ENCODE data around the gene ADAM22. TPM values are rescaled to one million over a fixed set of nuclear protein-coding genes. Genes with fewer than 3 reads are reported as not detected.
"Not testable (repeated sequence)": the region's sequence is repeated elsewhere in the genome, so short reads cannot be mapped to it uniquely, and the experiment has no call there.

ADAM22 gene
- total and polyA plus RNA-seq, 2 of the 4 experiments (the other 2 are of a cell fraction): 0.03 to 0.18 TPM

GRCh38 chr7:87922759-87923395, 11.2 kb upstream of the ADAM22 start:
- WGBS, 2 experiments (ENCODE audit: extremely low coverage in 2 of 2, insufficient read length in 1 of 2): 75% methylated on average over 2 of the region's 8 CpGs; no CpG with 5 or more reads in 1 of the 2 experiments
- H3K4me3 ChIP-seq (ENCODE audit: insufficient read depth, low read depth, low read length); H3K14ac ChIP-seq (replicated peaks; ENCODE audit: low read depth, low read length); H3K18ac ChIP-seq (ENCODE audit: low read depth, low read length); H3K23ac ChIP-seq (ENCODE audit: low read depth, low read length); H4K20me1 ChIP-seq (ENCODE audit: insufficient read depth, low read length); H3K27ac ChIP-seq (ENCODE audit: insufficient read depth, low read length); H3K4me1 ChIP-seq (ENCODE audit: control insufficient read depth, insufficient read depth, low read length); H4K91ac ChIP-seq (ENCODE audit: insufficient read depth, low read depth, low read length); BruUV-seq (replicated peaks); CTCF ChIA-PET; dilution Hi-C loops (cut with HindIII; ENCODE audit: low sequenced_read_pairs, unreplicated experiment); H3K9ac ChIP-seq (ENCODE audit: low read depth, low read length); H3K4me2 ChIP-seq (ENCODE audit: low read depth, low read length); H3K9me3 ChIP-seq (ENCODE audit: control insufficient read depth, insufficient read depth, low read length); intact Hi-C loops (cut with micrococcal nuclease); H3K9me1 ChIP-seq (ENCODE audit: insufficient read depth, low read length); H4K5ac ChIP-seq (ENCODE audit: low read depth, low read length); H4K8ac ChIP-seq (ENCODE audit: low read depth in 2 of 2, low read length in 2 of 2); H2AFZ ChIP-seq (replicated peaks; ENCODE audit: low read length, poor library complexity); H2BK20ac ChIP-seq (ENCODE audit: low read depth, low read length); H2AK9ac ChIP-seq (replicated peaks; ENCODE audit: low read depth, low read length, poor library complexity); H3K36me3 ChIP-seq (ENCODE audit: control insufficient read depth, insufficient read depth, low read length); DNase-seq; H2BK120ac ChIP-seq (ENCODE audit: low read depth, low read length); H3K56ac ChIP-seq (ENCODE audit: extremely low read depth, insufficient read depth, low read length); POLR2A ChIA-PET (ENCODE audit: unreplicated experiment); H2BK15ac ChIP-seq (ENCODE audit: low read depth, low read length); H3K27me3 ChIP-seq (ENCODE audit: control insufficient read depth, insufficient read depth, low read length); H3K79me1 ChIP-seq (ENCODE audit: low read depth in 1 of 2, low read length in 2 of 2); H2BK5ac ChIP-seq (ENCODE audit: low read depth, low read length, poor library complexity, severe bottlenecking); in situ Hi-C loops (cut with MboI; ENCODE audit: low sequenced_read_pairs); H3K4ac ChIP-seq (ENCODE audit: low read depth, low read length); H2AK5ac ChIP-seq (ENCODE audit: low read depth, low read length); ATAC-seq (ENCODE audit: low read depth): not testable (repeated sequence)

Measured in IMR-90 (cell line).